Measurements from ENCODE around the gene GXYLT1. TPM values are rescaled to one million over a fixed set of nuclear protein-coding genes. Genes with fewer than 3 reads are reported as not detected.

The GXYLT1 gene
- total RNA-seq, 1 donor from 2014 or later, result 11.8 TPM

DNA sequence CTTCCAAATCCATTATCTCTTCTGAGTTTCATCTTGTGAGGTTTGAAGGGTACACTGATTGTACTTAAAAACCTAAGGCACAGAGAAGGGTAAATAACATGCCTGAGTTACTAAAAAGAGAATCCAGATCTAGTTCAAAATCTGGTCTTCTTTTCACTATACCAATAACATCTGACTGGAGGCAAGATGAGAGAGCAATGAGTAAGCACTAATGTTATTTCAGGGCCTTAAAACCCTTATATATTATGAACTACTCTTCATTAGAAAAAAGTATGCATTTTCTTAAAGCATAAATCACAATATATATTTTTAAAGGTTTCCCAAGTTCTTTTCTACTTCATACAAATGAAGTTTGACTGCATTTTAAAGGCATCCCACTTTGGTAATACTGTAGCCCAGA, 60.2 kb downstream of the GXYLT1 start:
- no peak overlapping the region for H3K4me3 ChIP-seq
- H3K9me3 ChIP-seq, result no peaks in the 10 kb centered on the region
- TF ChIP-seq CTCF (IDR thresholded peaks at IDR 0.05) (no peak), POLR2A (IDR thresholded peaks at IDR 0.05) (no peak), POLR2AphosphoS5 (IDR thresholded peaks at IDR 0.05; ENCODE audit: insufficient read depth in 1 of 2, low read depth in 1 of 2) (no peak)
- intact Hi-C loops (cut with DNase I), result no loop called here
- no peaks in the 10 kb centered on the region for H3K4me1 ChIP-seq
- H3K27me3 ChIP-seq, result no peaks in the 10 kb centered on the region
- H3K36me3 ChIP-seq, result no peaks in the 10 kb centered on the region
- no peak overlapping the region for H3K27ac ChIP-seq
- no peak for DNase-seq (ENCODE audit: extremely low spot score in 2 of 2)

GRCh38 chr12:42076976-42077375, 67.7 kb downstream of the GXYLT1 start:
- H3K27ac ChIP-seq, result no peak overlapping the region
- TF ChIP-seq POLR2A (IDR thresholded peaks at IDR 0.05) (no peak), POLR2AphosphoS5 (IDR thresholded peaks at IDR 0.05; ENCODE audit: insufficient read depth in 1 of 2, low read depth in 1 of 2) (no peak), CTCF (IDR thresholded peaks at IDR 0.05) (no peak)
- H3K4me3 ChIP-seq, result no peak overlapping the region
- DNase-seq (ENCODE audit: extremely low spot score in 2 of 2), result no peak
- no peaks in the 10 kb centered on the region for H3K4me1 ChIP-seq
- H3K27me3 ChIP-seq, result no peaks in the 10 kb centered on the region
- no peaks in the 10 kb centered on the region for H3K9me3 ChIP-seq
- intact Hi-C loops (cut with DNase I), result no loop called here
- H3K36me3 ChIP-seq, result no peaks in the 10 kb centered on the region

DNA sequence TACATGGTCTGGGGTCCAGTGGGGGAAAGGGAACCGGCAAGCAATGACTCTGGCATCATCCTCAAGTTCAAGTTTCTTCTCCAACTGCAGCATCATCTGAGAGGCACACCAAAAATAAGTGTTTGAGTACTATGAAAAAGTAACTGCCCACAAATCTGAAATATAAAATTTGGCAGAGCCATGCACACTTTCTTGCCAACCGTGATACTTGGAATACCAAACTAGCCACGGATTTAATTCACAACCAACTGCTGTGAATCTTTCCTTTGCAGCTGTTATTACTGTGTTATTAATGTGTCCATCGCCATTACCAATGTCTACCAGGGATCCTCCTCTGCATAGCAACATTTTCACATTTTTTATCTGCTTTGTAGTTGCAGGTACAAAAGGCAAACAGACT, 74.6 kb downstream of the GXYLT1 start:
- H3K4me3 ChIP-seq, result no peak overlapping the region
- no peak for DNase-seq (ENCODE audit: extremely low spot score in 2 of 2)
- no peak overlapping the region for H3K27ac ChIP-seq
- no peaks in the 10 kb centered on the region for H3K36me3 ChIP-seq
- H3K9me3 ChIP-seq, result no peaks in the 10 kb centered on the region
- H3K4me1 ChIP-seq, result no peaks in the 10 kb centered on the region
- intact Hi-C loops (cut with DNase I), result no loop called here
- H3K27me3 ChIP-seq, result no peaks in the 10 kb centered on the region
- no peak for TF ChIP-seq POLR2AphosphoS5 (IDR thresholded peaks at IDR 0.05; ENCODE audit: insufficient read depth in 1 of 2, low read depth in 1 of 2)
- TF ChIP-seq POLR2A (IDR thresholded peaks at IDR 0.05), result no peak
- no peak for TF ChIP-seq CTCF (IDR thresholded peaks at IDR 0.05)

DNA sequence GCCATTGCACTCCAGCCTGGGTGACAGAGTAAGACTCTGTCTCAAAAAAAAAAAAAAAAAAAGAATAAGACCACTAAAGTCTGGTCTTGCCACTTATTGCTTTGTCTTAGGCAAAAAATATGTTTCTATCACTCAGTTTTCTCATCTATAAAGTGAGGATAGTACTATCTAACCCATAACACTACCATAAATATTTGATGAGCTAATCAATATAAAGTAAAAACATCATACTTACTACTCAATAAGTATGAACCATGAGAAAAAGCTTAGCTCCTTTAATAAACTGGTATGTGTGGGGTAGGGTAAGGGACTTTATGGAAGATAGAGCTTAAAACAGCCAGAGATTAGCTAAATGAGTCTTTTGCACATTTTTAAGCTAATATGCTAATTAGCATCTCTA, 85.5 kb downstream of the GXYLT1 start:
- Histone ChIP-seq H3K9me3 (no peaks in the 10 kb centered on the region), H3K27me3 (no peaks in the 10 kb centered on the region), H3K36me3 (no peaks in the 10 kb centered on the region), H3K27ac (no peak overlapping the region), H3K4me1 (no peaks in the 10 kb centered on the region), H3K4me3 (no peak overlapping the region)
- DNase-seq (ENCODE audit: extremely low spot score in 2 of 2), result no peak
- intact Hi-C loops (cut with DNase I), result no loop called here
- no peak for TF ChIP-seq CTCF (IDR thresholded peaks at IDR 0.05)
- TF ChIP-seq POLR2A (IDR thresholded peaks at IDR 0.05), result no peak
- no peak for TF ChIP-seq POLR2AphosphoS5 (IDR thresholded peaks at IDR 0.05; ENCODE audit: insufficient read depth in 1 of 2, low read depth in 1 of 2)

GRCh38 chr12:42056130-42056529, 88.5 kb downstream of the GXYLT1 start:
- intact Hi-C loops (cut with DNase I), result no loop called here
- no peaks in the 10 kb centered on the region for H3K36me3 ChIP-seq
- DNase-seq (ENCODE audit: extremely low spot score in 2 of 2), result no peak
- H3K9me3 ChIP-seq, result no peaks in the 10 kb centered on the region
- no peaks in the 10 kb centered on the region for H3K27me3 ChIP-seq
- no peak for TF ChIP-seq POLR2A (IDR thresholded peaks at IDR 0.05)
- no peak for TF ChIP-seq CTCF (IDR thresholded peaks at IDR 0.05)
- no peak for TF ChIP-seq POLR2AphosphoS5 (IDR thresholded peaks at IDR 0.05; ENCODE audit: insufficient read depth in 1 of 2, low read depth in 1 of 2)
- H3K27ac ChIP-seq, result no peak overlapping the region
- no peak overlapping the region for H3K4me3 ChIP-seq
- no peaks in the 10 kb centered on the region for H3K4me1 ChIP-seq

Measured in vagina (tissue), 2 donors.